Stimulated activated CD8-positive, alpha-beta memory T cell treated with anti-CD3 and anti-CD28 coated beads, Interleukin-2, amount 100 ng/mL, for 48 hours (primary cell): ENCODE measurements around the gene FGF18.

Experiments used
- DNase-seq, 2 donors: peaks; one replicate each; pipeline ENCODE4 v3.0.0-alpha.2; 2020; ENCODE audit warnings: low read depth in 2 of 2

The FGF18 gene

GRCh38 chr5:171422902-171423663, 3.6 kb downstream of the FGF18 start:
- DNase-seq = no peak

GRCh38 chr5:171424726-171425125, 5.3 kb downstream of the FGF18 start:
- DNase-seq = no peak

GRCh38 chr5:171425596-171426244, 6.3 kb downstream of the FGF18 start:
- DNase-seq = no peak

- no peak for DNase-seq
Measured at GRCh38 chr5:171426266-171426665, 6.8 kb downstream of the FGF18 start.

GRCh38 chr5:171426680-171427079, 7.2 kb downstream of the FGF18 start:
- no peak for DNase-seq

GRCh38 chr5:171427318-171428167, 8.1 kb downstream of the FGF18 start:
- DNase-seq = no peak

- no peak for DNase-seq
Measured at GRCh38 chr5:171428168-171428696, 8.8 kb downstream of the FGF18 start.

GRCh38 chr5:171428809-171429542, 9.5 kb downstream of the FGF18 start:
- DNase-seq = no peak

GRCh38 chr5:171429543-171429910, 10.1 kb downstream of the FGF18 start:
- no peak for DNase-seq

- DNase-seq = no peak
Measured at GRCh38 chr5:171431251-171431777, 11.9 kb downstream of the FGF18 start.

- DNase-seq = no peak
Measured at GRCh38 chr5:171432076-171432475, 12.6 kb downstream of the FGF18 start.

GRCh38 chr5:171432583-171433351, 13.3 kb downstream of the FGF18 start:
- no peak for DNase-seq

- no peak for DNase-seq
Measured at GRCh38 chr5:171433352-171433698, 13.9 kb downstream of the FGF18 start.

- DNase-seq = no peak
Measured at GRCh38 chr5:171433982-171434676, 14.7 kb downstream of the FGF18 start.

GRCh38 chr5:171434874-171435273, 15.4 kb downstream of the FGF18 start:
- no peak for DNase-seq

- DNase-seq = no peak
Measured at GRCh38 chr5:171435908-171436307, 16.5 kb downstream of the FGF18 start.

- DNase-seq = no peak
Measured at GRCh38 chr5:171436804-171437285, 17.4 kb downstream of the FGF18 start.

GRCh38 chr5:171437286-171437821, 17.9 kb downstream of the FGF18 start:
- DNase-seq = no peak

GRCh38 chr5:171438738-171439137, 19.3 kb downstream of the FGF18 start:
- DNase-seq = no peak
